HCT116 (cell line): Measurements from ENCODE around the gene TCEAL3. TPM values are rescaled to one million over a fixed set of nuclear protein-coding genes. Genes with fewer than 3 reads are reported as not detected.
"Not testable (repeated sequence)": the region's sequence is repeated elsewhere in the genome, so short reads cannot be mapped to it uniquely, and the experiment has no call there.

Experiments used
- ATAC-seq: fragments of 200-7000 bp; cut with Tn5 transposase; 2 replicates; pipeline ENCODE4 v1.9.1; 2020; ENCODE audit warnings: mild to moderate bottlenecking, moderate library complexity
- BruUV-seq: library from RNA; stranded (reverse); fragments of 400-500 nt; replicated peaks from 2 replicates; lab custom pipeline; 2021; lab: Mats Ljungman, UMichigan
- CTCF ChIA-PET: fragments of 300-600 bp; sonication (Branson Sonifier 250); formaldehyde crosslinking; loops from one replicate; lab custom pipeline; 2021; ENCODE audit warnings: antibody characterized with exemption; lab: Charles Lee
- POLR2A ChIA-PET: fragments of 300-600, 350-600 bp; sonication (Branson Sonifier 250); formaldehyde crosslinking; loops from one replicate; lab custom pipeline; 2021; ENCODE audit warnings: antibody characterized with exemption; lab: Charles Lee
- RAD21 ChIA-PET, 2 experiments: fragments of 300-600 bp; sonication (Branson Sonifier 250); formaldehyde crosslinking; loops; one replicate each; lab custom pipeline; 2023; ENCODE audit warnings: low total read pairs in 2 of 2; ENCODE audit not compliant: uncharacterized antibody in 2 of 2, unreplicated experiment in 2 of 2, low non-redundant PET in 1 of 2; lab: Charles Lee
- DNase-seq: peaks from one replicate; pipeline ENCODE4 v3.0.0-alpha.2; 2010; ENCODE audit warnings: low read depth, low spot score
- H2AFZ ChIP-seq: fragments of 200-600 bp; shearing (Covaris generic), sonication (generic); 2 replicates; pipeline ENCODE4 v1.6.1; 2017; ENCODE audit warnings: low read depth, mixed run types, mixed read lengths, antibody characterized with exemption, low read length; ENCODE audit not compliant: poor library complexity, severe bottlenecking
- H3K27ac ChIP-seq: 2 replicates; pipeline ENCODE4 v1.5.1; 2012; ENCODE audit warnings: low read depth, low read length
- H3K27me3 ChIP-seq: fragments of 200-600 bp; sonication (generic); 2 replicates; pipeline ENCODE4 v1.6.1; 2016; ENCODE audit warnings: mixed run types, low read length, mixed read lengths; ENCODE audit not compliant: insufficient read depth
- H3K36me3 ChIP-seq, 2 experiments: fragments of 200-500 bp in 1 of 2; fragments of 200-600 bp in 1 of 2; sonication (Bioruptor generic) in 1 of 2; sonication (generic) in 1 of 2; 2 replicates each; pipeline versions ENCODE4 v1.5.1 to v1.6.1; 2014 to 2016; ENCODE audit warnings: low read length in 2 of 2, inconsistent platforms in 1 of 2, mixed read lengths in 1 of 2, mixed run types in 1 of 2; ENCODE audit not compliant: insufficient read depth in 2 of 2, control insufficient read depth in 1 of 2
- H3K4me1 ChIP-seq, 2 experiments: fragments of 200-600 bp in 1 of 2; sonication (generic) in 1 of 2; 2 replicates each; pipeline versions ENCODE4 v1.5.1 to v1.6.1; 2012 to 2017; ENCODE audit warnings: low read length in 2 of 2, inconsistent platforms in 1 of 2, mild to moderate bottlenecking in 1 of 2, mixed read lengths in 1 of 2, mixed run types in 1 of 2, moderate library complexity in 1 of 2; ENCODE audit not compliant: insufficient read depth in 2 of 2, control insufficient read depth in 1 of 2
- H3K4me2 ChIP-seq: fragments of 200-600 bp; sonication (generic); 2 replicates; pipeline ENCODE4 v1.6.1; 2017; ENCODE audit warnings: mixed run types, low read length, mixed read lengths
- H3K4me3 ChIP-seq, 2 experiments: fragments of 200-600 bp in 1 of 2; sonication (generic) in 1 of 2; replicated peaks in 1 of 2; 2 replicates each; pipeline ENCODE4 v1.5.1; 2011 to 2016; ENCODE audit warnings: low read length in 2 of 2, control low read depth in 1 of 2, low read depth in 1 of 2, mild to moderate bottlenecking in 1 of 2, mixed read lengths in 1 of 2, mixed run types in 1 of 2
- H3K79me2 ChIP-seq: fragments of 200-600 bp; sonication (generic); 2 replicates; pipeline ENCODE4 v1.6.1; 2017; ENCODE audit warnings: mild to moderate bottlenecking, mixed run types, low read length, moderate library complexity, mixed read lengths; ENCODE audit not compliant: insufficient read depth
- H3K9ac ChIP-seq: fragments of 200-600 bp; sonication (generic); 2 replicates; pipeline ENCODE4 v1.6.1; 2016; ENCODE audit warnings: low read length, mixed read lengths
- H3K9me2 ChIP-seq: fragments of 200-600 bp; sonication (generic), shearing (Covaris generic); 2 replicates; pipeline ENCODE4 v1.6.1; 2017; ENCODE audit warnings: mixed run types, mild to moderate bottlenecking, moderate library complexity; ENCODE audit not compliant: insufficient read depth
- H3K9me3 ChIP-seq, 2 experiments: fragments of 200-500 bp in 1 of 2; fragments of 200-600 bp in 1 of 2; sonication (Bioruptor generic) in 1 of 2; sonication (generic) in 1 of 2; 2 replicates each; pipeline ENCODE4 v1.6.1; 2014 to 2017; ENCODE audit warnings: low read length in 2 of 2, mixed read lengths in 2 of 2, inconsistent platforms in 1 of 2, low read depth in 1 of 2, mild to moderate bottlenecking in 1 of 2, mixed run types in 1 of 2, moderate library complexity in 1 of 2; ENCODE audit not compliant: control insufficient read depth in 1 of 2, insufficient read depth in 1 of 2
- H4K20me1 ChIP-seq: fragments of 200-600 bp; sonication (generic), shearing (Covaris generic); 2 replicates; pipeline ENCODE4 v1.6.1; 2017; ENCODE audit warnings: mixed run types, mild to moderate bottlenecking, moderate library complexity; ENCODE audit not compliant: insufficient read depth
- CBX3 ChIP-seq: IDR thresholded peaks from 2 replicates; pipeline ENCODE4 v1.6.1; 2012; ENCODE audit warnings: low read depth
- EZH2 ChIP-seq: fragments of 200-600 bp; sonication (generic); IDR thresholded peaks from 2 replicates; pipeline ENCODE4 v1.6.1; 2017; ENCODE audit warnings: antibody characterized with exemption, mixed run types
- FOSL1 ChIP-seq: IDR thresholded peaks from 2 replicates; pipeline ENCODE4 v1.6.1; 2012; ENCODE audit warnings: low read depth
- intact Hi-C: fragments of 100-400 bp; cut with micrococcal nuclease; formaldehyde crosslinking; loops from 2 replicates; pipeline ENCODE4 v1.10.0; 2022
- total RNA-seq: library from RNA; stranded (reverse); gene quantifications from one replicate; pipeline ENCODE4 v1.2.1, GENCODE V29; 2021; ENCODE audit not compliant: unreplicated experiment

Gene TCEAL3
- total RNA-seq, 1 experiment from 2014 or later: not detected

- BruUV-seq: no TSS peak
- intact Hi-C loops: no loop called here
- H3K27ac ChIP-seq: no peak overlapping the region
- no peak overlapping the region for H3K4me3 ChIP-seq
- peaks cover 2 to 27% of the 10 kb centered on the region in 2 experiments; a peak in 3 of 4 replicates for H3K4me1 ChIP-seq
- H3K9me2 ChIP-seq: no peaks in the 10 kb centered on the region
- RAD21 ChIA-PET: no interaction called here
- peak; percentile 84 for ATAC-seq
- DNase-seq: peak; percentile 55
- TF ChIP-seq FOSL1 (0 out of 2 replicates have a peak, but pooled peaks have one; percentile 11), EZH2 (no peak), CBX3 (no peak)
- TF ChIP-seq, all 23 proteins: peak for 1
- no peaks in the 10 kb centered on the region for H4K20me1 ChIP-seq
- H3K36me3 ChIP-seq: no peaks in the 10 kb centered on the region
- peak overlapping the region; percentile 33 for H3K4me2 ChIP-seq
- ChIA-PET POLR2A (no interaction called here), CTCF (no interaction called here)
- no peak overlapping the region for H3K9ac ChIP-seq
- H2AFZ ChIP-seq: no peak overlapping the region
- H3K27me3 ChIP-seq: no peaks in the 10 kb centered on the region
- H3K79me2 ChIP-seq: no peaks in the 10 kb centered on the region
- H3K9me3 ChIP-seq: no peaks in the 10 kb centered on the region
Observed at GRCh38 chrX:103637604-103638338, 30.0 kb downstream of the TCEAL3 start.

GRCh38 chrX:103638479-103639346 is 30.9 kb downstream of the TCEAL3 start:
- H2AFZ ChIP-seq, H3K9me3 ChIP-seq, H4K20me1 ChIP-seq, CTCF ChIA-PET, H3K36me3 ChIP-seq, intact Hi-C loops, H3K27me3 ChIP-seq, RAD21 ChIA-PET, H3K9me2 ChIP-seq, H3K4me3 ChIP-seq, H3K79me2 ChIP-seq, POLR2A ChIA-PET, H3K9ac ChIP-seq, BruUV-seq, H3K27ac ChIP-seq, DNase-seq: not testable (repeated sequence)
- peak overlapping the region; percentile 33; the same call in 1 of the 2 replicates for H3K4me2 ChIP-seq
- peak; percentile 31; the same call in 1 of the 2 replicates for ATAC-seq
- H3K4me1 ChIP-seq: peaks cover 2 to 27% of the 10 kb centered on the region in 2 experiments; a peak in 3 of 4 replicates
